IPS-18c (cell line): Measurements from ENCODE around the gene AOC1.
"Not testable (repeated sequence)": the region's sequence is repeated elsewhere in the genome, so short reads cannot be mapped to it uniquely, and the experiment has no call there.

ENCODE experiments used
- H3K4me3 ChIP-seq: 2 replicates; pipeline ENCODE4 v1.7.0; 2013; ENCODE audit warnings: low read depth, mild to moderate bottlenecking, low read length, moderate library complexity; ENCODE audit not compliant: insufficient read depth
- H3K9me3 ChIP-seq: one replicate; pipeline ENCODE4 v1.6.1; 2013; ENCODE audit warnings: mild to moderate bottlenecking, low read length, moderate library complexity; ENCODE audit not compliant: control insufficient read depth, insufficient read depth

AOC1 gene

DNA sequence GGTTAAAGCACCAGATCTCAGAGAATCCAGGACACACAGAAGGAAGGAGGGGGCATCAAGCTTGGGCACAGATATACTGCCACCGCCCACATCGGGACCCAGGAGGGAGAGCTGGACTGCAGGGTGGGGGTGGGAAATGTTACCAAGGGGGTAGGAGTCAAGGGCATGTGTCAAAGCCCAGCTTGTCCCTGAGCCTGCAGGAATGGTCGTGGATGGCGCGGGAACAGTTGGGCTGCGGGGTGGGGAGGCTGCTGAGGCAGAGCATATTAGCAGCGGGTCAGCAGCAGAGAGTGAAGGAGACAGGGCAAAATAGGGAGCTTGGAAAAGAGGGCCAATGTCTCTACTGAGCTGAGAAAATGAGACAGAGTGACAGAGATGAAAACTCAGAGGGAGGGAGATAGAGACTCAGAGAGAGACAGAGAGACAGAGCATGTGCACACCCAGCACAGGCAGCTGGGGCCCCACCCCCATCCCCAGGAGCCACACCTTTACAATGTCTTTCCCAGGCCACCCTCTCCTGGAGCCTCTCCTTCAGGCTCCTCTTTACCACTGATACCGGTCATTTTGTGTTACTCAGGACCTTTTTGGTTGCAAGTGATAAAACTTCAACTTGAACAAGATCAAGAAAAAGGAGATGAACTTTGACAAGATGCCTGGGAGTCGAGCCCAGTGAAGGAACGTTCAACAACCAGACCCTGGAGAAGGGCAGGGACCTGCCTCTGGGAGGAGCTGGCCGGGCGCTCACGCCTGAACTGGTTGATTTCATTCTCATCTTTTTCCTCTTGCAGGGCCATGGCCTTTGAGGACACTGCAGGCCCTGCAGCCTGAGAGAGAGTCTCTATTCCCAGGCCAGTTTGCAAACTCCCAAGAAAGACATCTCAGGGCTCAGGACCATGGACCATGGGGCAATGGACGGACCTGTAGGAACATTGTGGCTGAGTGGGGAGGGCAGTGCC, 50.0 kb downstream of the AOC1 start:
- Histone ChIP-seq H3K4me3 (no peak overlapping the region), H3K9me3 (no peaks in the 10 kb centered on the region)

DNA sequence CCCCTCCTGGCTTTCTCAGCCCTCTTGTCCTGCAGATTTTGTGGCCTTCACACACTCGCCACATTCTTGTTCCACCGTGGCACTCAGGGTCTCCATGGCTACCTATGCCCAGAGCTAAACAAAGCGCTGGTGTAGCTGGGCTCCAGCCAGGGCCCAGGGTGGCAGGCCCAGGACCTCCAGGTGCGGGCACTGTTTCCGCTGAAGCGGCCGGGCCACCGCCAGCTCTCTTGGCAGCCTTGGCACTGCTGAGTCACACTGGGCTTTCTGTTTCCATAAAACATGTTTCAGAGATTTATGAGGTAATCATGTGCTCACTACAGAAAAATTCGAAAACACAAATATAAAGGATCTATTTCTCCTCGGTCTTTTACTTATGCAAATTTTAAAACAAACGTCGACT, 51.3 kb downstream of the AOC1 start:
- no peaks in the 10 kb centered on the region for H3K9me3 ChIP-seq
- H3K4me3 ChIP-seq = no peak overlapping the region

DNA sequence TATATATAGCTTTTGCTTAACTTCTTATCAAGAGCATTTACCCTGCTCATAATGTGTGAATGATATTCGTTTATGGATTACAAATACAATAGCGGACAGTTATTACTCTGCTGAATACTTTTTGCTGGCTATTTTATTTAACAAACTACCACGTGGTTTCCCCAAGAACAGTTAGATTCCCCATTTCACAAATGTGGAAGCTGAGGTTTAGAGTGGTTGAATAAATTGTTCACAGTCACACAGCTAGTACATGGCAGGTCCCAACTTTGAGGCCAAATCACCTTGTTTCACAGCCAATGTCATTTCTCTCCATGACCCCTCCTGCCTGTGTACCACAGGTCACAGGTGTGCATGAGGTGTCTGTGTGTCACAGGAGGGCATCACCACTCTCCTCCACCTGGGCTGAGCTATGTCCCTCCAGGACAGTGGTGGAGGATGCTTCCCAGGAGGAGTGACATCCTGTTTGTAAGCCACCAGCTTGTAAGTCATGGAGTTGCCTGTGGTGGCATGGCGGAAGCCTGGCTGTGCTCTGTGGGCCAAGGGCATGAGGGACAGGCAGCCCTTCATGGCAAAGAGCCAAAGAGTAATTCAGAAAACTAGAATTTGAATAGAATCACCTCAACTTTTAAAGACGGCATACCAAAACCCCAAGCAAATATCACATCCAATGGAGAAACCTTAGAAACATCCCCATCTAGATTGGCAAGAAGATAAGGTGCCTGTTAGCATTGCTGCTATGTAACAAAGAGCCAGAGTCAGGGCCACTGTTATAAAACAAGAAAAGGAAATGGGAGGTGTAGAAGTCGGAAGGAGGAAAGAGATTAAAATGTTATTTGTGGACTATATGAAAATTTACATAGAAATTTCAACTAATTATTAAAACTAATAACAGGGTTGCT, 51.9 kb downstream of the AOC1 start:
- no peaks in the 10 kb centered on the region for H3K9me3 ChIP-seq
- no peak overlapping the region for H3K4me3 ChIP-seq

DNA sequence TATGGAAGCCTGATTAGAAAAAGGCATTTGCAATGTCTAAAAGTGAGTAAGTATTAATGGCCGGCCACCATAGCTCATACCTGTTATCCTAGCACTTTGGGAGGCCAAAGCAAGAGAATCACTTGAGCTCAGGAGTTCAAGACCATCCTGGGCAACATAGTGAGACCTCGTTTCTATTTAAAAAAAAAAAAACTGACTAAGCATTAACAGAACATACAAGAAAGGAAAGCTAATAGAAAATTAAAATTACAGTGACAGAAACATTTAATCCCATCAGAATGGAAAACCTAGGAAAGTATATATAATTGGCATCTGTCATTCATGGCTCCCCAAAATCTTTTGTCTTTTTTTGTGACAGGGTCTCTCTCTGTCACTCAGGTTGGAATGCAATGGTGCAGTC, 55.9 kb downstream of the AOC1 start:
- no peaks in the 10 kb centered on the region for H3K9me3 ChIP-seq

DNA sequence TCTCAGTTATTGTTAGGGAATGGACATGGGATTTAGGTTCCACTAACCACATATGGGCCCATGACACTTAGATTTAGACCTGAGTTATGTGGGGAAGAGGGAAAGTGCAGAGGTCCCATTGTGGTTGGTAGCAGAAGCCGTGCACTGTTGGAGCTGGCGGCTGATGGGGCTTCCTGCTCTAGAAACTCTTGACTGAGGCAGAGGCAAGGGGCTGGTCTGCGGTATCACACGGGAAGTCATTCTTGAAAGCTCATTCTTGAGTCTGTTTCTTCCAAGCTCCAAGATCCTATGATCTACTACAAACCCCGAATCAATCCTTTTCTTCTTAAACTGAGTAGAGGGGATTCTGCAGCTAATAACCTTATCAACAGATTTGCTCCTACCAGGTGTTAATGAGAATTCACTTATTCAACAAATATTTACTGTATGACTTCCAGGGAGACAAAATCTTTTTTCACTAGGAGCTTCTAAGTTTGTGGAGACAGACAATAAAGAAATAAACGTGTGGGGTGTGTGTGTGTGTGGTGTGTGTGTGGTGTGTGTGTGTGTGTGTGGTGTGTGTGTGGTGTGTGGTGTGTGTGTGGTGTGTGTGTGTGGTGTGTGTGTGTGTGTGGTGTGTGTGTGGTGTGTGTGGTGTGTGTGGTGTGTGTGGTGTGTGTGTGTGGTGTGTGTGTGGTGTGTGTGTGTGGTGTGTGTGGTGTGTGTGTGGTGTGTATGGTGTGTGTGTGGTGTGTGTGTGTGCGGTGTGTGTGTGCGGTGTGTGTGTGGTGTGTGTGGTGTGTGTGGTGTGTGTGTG, 57.1 kb downstream of the AOC1 start:
- no peaks in the 10 kb centered on the region for H3K9me3 ChIP-seq
- no peak overlapping the region for H3K4me3 ChIP-seq

More for the DNA sequence above, 55.9 kb downstream of the AOC1 start:
- no peak overlapping the region for H3K4me3 ChIP-seq

DNA sequence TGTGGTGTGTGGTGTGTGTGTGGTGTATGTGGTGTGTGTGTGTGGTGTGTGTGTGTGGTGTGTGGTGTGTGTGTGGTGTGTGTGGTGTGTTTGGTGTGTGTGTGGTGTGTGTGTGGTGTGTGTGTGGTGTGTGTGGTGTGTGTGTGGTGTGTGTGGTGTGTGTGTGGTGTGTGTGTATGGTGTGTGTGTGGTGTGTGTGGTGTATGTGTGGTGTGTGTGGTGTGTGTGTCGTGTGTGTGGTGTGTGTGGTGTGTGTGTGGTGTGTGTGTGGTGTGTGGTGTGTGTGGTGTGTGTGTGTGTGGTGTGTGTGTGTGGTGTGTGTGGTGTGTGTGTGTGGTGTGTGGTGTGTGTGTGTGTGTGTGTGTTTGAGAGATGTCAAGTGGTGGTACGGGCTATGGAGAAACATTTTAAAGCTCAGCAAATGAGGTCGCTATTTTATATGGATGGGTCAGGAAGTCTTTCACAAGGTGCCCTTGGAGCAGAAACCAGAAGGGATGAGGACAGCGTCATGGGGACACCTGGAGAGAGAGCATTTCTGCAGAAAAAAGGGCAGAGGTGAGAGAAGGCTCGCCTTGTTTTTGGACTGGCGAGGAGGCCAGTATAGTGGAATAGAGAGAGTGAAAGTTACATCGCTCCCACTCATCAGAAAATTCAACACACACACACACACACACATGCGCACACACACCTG, 58.1 kb downstream of the AOC1 start:
- H3K4me3 ChIP-seq = not testable (repeated sequence)

DNA sequence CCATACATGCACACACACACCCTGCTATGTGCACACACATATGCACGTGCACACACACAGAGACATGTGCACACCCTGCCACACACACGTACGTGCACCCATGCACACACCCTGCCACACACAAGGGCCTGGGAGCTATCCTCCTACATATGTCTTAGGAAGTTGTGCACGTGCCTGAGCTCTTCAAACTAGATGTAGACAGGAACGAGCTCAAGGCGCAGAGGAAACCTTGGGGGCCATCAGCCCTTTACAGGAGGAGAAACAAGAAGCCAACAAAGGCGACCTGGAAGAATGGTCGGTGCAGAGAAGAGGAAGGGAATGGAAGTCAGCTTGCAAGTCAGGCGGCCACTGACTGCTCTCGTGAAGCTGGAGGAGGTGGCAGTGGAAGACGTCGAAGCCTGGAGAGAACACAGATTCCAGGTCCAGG, 58.7 kb downstream of the AOC1 start:
- Histone ChIP-seq H3K4me3 (no peak overlapping the region), H3K9me3 (no peaks in the 10 kb centered on the region)

More for the DNA sequence above, 58.1 kb downstream of the AOC1 start:
- H3K9me3 ChIP-seq = not testable (repeated sequence)
